Stomach (tissue), 9 donors: Measurements from ENCODE around the gene LILRB3. TPM values are rescaled to one million over a fixed set of nuclear protein-coding genes. Genes with fewer than 3 reads are reported as not detected.
"Not testable (repeated sequence)": the region's sequence is repeated elsewhere in the genome, so short reads cannot be mapped to it uniquely, and the experiment has no call there.

Experiments used
- DNase-seq, 2 donors: peaks; one replicate each; pipeline versions ENCODE4 v3.0.0 to v3.0.0-alpha.2; 2013 to 2019
- H3K27ac ChIP-seq, 5 donors: fragments of 200-600 bp in 4 of 5; sonication (generic) in 4 of 5; one replicate each; pipeline ENCODE4 v1.5.1; 2013 to 2019; ENCODE audit warnings: mild to moderate bottlenecking in 1 of 5, moderate library complexity in 1 of 5
- H3K27me3 ChIP-seq, 3 donors: fragments of 200-600 bp; sonication (generic); one replicate each; pipeline ENCODE4 v1.5.1; 2017 to 2019; ENCODE audit warnings: mixed run types in 1 of 3
- H3K36me3 ChIP-seq, 4 donors: fragments of 200-600 bp; sonication (generic); 1 replicate in 3 of 4; 2 replicates in 1 of 4; pipeline ENCODE4 v1.5.1; 2016 to 2019
- H3K4me1 ChIP-seq, 4 donors: fragments of 200-600 bp; sonication (generic); one replicate each; pipeline ENCODE4 v1.5.1; 2016 to 2019
- H3K4me3 ChIP-seq, 4 donors: fragments of 200-600 bp; sonication (generic) in 3 of 4; one replicate each; pipeline ENCODE4 v1.5.1; 2016 to 2019; ENCODE audit warnings: mild to moderate bottlenecking in 1 of 4
- H3K9me3 ChIP-seq, 4 donors: fragments of 200-600 bp; sonication (generic); one replicate each; pipeline ENCODE4 v1.5.1; 2016 to 2019
- EP300 ChIP-seq: sonication (generic); formaldehyde crosslinking; IDR thresholded peaks from one replicate; pipeline ENCODE4 v1.6.1; 2017; ENCODE audit warnings: antibody characterized with exemption
- POLR2A ChIP-seq, 4 donors: fragments of 450-650 bp; IDR thresholded peaks; one replicate each; pipeline ENCODE4 v1.6.1; 2016; ENCODE audit warnings: antibody characterized with exemption in 4 of 4, control low read depth in 2 of 4, mild to moderate bottlenecking in 1 of 4, moderate library complexity in 1 of 4
- POLR2AphosphoS5 ChIP-seq, 3 donors: sonication (generic); formaldehyde crosslinking; IDR thresholded peaks; one replicate each; pipeline ENCODE4 v1.6.1; 2016; ENCODE audit warnings: antibody characterized with exemption in 3 of 3
- WGBS, 5 donors: extraction: QIAGEN DNeasy Blood & Tissue Kit in 3 of 5; methylation state at CpG; one replicate each; pipeline versions ENCODE4 v1.1.5 to v1.1.7; 2013 to 2018; 5-methylcytosine and 5-hydroxymethylcytosine counted together
- intact Hi-C: fragments of 100-400 bp; cut with DNase I; formaldehyde crosslinking; loops from one replicate; pipeline ENCODE4 v1.15.1; 2023; ENCODE audit warnings: low total_unique reads
- polyA plus RNA-seq, 3 donors: library from polyadenylated mRNA; stranded (reverse); fragments of 200-250 nt; gene quantifications; one replicate each; pipeline ENCODE4 v1.2.3, GENCODE V29; 2013
- total RNA-seq, 5 donors: library from RNA; depleted of rRNA; stranded (reverse); fragments of >200 nt; gene quantifications; one replicate each; pipeline versions ENCODE4 v1.1.0 to v1.2.3, GENCODE V29; 2014 to 2016
- TF ChIP-seq, protein P1 (sequence below), 7 experiments: fragments of 450-650 bp in 4 of 7; fragments of 200-600 bp in 3 of 7; sonication (generic) in 3 of 7; IDR thresholded peaks; one replicate each; pipeline ENCODE4 v1.5.1; 2016 to 2019; ENCODE audit warnings: antibody characterized with exemption in 7 of 7, control low read depth in 2 of 7, mild to moderate bottlenecking in 1 of 7
- donor health status: healthy with polysubstance abuse.
- donor health status: Bipolar disorder and iron deficiency.
- donor health status: healthy.

Gene LILRB3
- total and polyA plus RNA-seq, 8 donors: 0.89 to 74.7 (median 2.5) TPM; not detected in 1

DNA sequence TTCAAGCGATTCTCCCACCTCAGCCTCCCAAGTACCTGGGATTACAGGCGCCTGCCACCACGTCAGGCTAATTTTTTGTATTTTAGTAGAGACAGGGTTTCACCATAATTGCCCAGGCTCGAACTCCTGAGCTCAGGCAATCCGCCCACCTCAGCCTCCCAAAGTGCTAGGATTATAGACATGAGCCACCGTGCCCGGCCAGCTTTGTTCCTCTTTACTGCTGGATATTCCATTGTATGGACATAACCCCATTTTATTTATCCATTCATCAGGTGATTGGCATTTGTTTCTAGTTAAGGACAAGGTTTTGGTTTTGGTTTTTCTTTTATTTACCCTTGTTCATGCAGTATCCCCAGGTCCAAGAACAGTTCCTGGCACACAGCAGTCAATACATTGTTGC, 26.3 kb downstream of the LILRB3 start:
- WGBS, 5 donors: 93 to 96% (median 94%) methylated on average over 7 of the region's 7 CpGs
- Histone ChIP-seq H3K4me1 (peaks cover 17 to 31% (median 21%) of the 10 kb centered on the region in 4 donors), H3K4me3 (no peak overlapping the region), H3K27ac (no peak overlapping the region), H3K9me3 (no peaks in the 10 kb centered on the region), H3K36me3 (peaks cover 3 to 33% (median 29%) of the 10 kb centered on the region in 4 donors), H3K27me3 (no peaks in the 10 kb centered on the region)
- intact Hi-C loops: no loop called here
- DNase-seq: no peak
- TF ChIP-seq, protein P1, sequence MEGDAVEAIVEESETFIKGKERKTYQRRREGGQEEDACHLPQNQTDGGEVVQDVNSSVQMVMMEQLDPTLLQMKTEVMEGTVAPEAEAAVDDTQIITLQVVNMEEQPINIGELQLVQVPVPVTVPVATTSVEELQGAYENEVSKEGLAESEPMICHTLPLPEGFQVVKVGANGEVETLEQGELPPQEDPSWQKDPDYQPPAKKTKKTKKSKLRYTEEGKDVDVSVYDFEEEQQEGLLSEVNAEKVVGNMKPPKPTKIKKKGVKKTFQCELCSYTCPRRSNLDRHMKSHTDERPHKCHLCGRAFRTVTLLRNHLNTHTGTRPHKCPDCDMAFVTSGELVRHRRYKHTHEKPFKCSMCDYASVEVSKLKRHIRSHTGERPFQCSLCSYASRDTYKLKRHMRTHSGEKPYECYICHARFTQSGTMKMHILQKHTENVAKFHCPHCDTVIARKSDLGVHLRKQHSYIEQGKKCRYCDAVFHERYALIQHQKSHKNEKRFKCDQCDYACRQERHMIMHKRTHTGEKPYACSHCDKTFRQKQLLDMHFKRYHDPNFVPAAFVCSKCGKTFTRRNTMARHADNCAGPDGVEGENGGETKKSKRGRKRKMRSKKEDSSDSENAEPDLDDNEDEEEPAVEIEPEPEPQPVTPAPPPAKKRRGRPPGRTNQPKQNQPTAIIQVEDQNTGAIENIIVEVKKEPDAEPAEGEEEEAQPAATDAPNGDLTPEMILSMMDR (IDR thresholded peaks at IDR 0.05): no peak
- no peak for TF ChIP-seq EP300

DNA sequence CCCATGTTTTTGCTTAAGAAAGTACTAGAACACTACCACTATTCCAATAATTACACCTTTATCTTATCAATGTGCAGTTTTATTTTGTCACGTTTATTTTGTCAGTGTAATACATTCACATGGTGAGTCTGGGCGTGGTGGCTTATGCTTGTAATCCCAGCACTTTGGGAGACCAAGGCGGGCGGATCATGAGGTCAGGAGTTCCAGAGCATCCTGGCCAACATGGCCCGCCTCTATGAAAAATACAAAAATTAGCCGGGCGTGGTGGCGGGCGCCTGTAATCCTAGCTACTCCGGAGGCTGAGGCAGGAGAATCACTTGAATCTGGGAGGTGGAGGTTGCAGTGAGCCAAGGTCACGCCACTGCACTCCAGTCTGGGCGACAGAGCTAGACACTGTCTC, 28.3 kb downstream of the LILRB3 start:
- DNase-seq, H3K4me3 ChIP-seq, H3K27ac ChIP-seq, intact Hi-C loops, H3K27me3 ChIP-seq, H3K9me3 ChIP-seq: not testable (repeated sequence)
- Histone ChIP-seq H3K4me1 (peaks cover 10 to 21% (median 17%) of the 10 kb centered on the region in 4 donors), H3K36me3 (peaks cover 3 to 33% (median 27%) of the 10 kb centered on the region in 4 donors)
- 89 to 92% (median 92%) methylated on average over 12 of the region's 12 CpGs for WGBS, 5 donors

DNA sequence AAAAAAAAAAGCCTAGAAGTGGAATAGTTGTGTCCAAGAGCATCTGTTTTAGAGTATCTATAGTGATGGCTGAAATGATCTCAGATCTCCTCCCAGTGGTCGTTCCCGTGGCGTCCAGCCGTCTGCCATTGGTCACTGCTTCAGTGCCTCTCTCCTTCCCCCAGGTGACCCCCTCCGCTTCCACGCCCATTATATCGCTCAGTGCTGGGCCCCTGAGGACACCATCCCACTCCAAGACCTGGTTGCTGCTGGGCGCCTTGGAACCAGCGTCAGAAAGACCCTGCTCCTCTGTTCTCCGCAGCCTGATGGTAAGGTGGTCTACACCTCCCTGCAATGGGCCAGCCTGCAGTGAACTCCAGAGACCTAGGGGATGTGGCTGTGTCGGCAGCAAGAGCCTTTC, 29.8 kb downstream of the LILRB3 start:
- no peaks in the 10 kb centered on the region for H3K9me3 ChIP-seq
- H3K27ac ChIP-seq: peak overlapping the region in 1 of 5 donors; percentile 99
- TF ChIP-seq, protein P1 (IDR thresholded peaks at IDR 0.05): no peak
- no peak for TF ChIP-seq POLR2A (IDR thresholded peaks at IDR 0.05)
- TF ChIP-seq POLR2AphosphoS5 (IDR thresholded peaks at IDR 0.05): no peak
- TF ChIP-seq EP300: no peak
- intact Hi-C loops: no loop called here
- whole genome bisulfite sequencing, 5 donors: 89 to 93% (median 92%) methylated on average over 11 of the region's 11 CpGs
- peak overlapping the region in 1 of 4 donors; percentile 79 for H3K4me3 ChIP-seq
- no peak for DNase-seq
- H3K4me1 ChIP-seq: peaks cover 19 to 31% (median 27%) of the 10 kb centered on the region in 4 donors
- H3K36me3 ChIP-seq: peaks cover 3 to 33% (median 27%) of the 10 kb centered on the region in 4 donors
- no peaks in the 10 kb centered on the region for H3K27me3 ChIP-seq

DNA sequence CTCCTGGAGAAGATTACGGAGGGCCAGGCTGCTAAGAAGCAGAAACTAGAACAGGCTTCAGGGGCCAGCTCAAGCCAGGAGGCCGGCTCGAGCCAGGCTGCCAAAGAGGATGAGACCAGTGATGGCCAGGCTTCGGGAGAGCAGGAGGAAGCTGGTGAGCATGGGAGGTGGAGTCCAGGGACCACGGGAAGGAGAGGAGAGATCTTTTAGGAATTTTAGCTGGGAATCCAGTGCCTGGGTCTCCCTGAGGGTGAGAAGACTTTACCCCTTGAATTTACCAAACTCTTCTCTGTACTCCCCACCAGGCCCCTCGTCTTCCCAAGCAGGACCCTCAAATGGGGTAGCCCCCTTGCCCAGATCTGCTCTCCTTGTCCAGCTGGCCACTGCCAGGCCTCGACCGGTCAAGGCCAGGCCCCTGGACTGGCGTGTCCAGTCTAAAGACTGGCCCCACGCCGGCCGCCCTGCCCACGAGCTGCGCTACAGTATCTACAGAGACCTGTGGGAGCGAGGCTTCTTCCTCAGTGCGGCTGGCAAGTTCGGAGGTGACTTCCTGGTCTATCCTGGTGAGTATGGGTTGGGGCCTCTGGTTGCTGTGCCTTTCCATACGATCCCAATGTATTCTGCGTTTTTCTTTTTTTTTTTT, 30.9 kb downstream of the LILRB3 start:
- no peak for DNase-seq
- peaks cover 8 to 39% (median 30%) of the 10 kb centered on the region in 4 donors for H3K36me3 ChIP-seq
- intact Hi-C loops: no loop called here
- peak overlapping the region; percentile 75 to 93 (median 84) for H3K4me3 ChIP-seq
- H3K9me3 ChIP-seq: no peaks in the 10 kb centered on the region
- H3K27ac ChIP-seq: peak overlapping the region; percentile 97 to 99 (median 99)
- WGBS, 5 donors: 56 to 62% (median 57%) methylated on average over 19 of the region's 19 CpGs
- no peak for TF ChIP-seq POLR2AphosphoS5 (IDR thresholded peaks at IDR 0.05)
- TF ChIP-seq EP300: no peak
- TF ChIP-seq POLR2A (IDR thresholded peaks at IDR 0.05): no peak
- TF ChIP-seq, protein P1 (IDR thresholded peaks at IDR 0.05): no peak
- peaks cover 26 to 40% (median 36%) of the 10 kb centered on the region in 4 donors for H3K4me1 ChIP-seq
- H3K27me3 ChIP-seq: no peaks in the 10 kb centered on the region
